CD4-positive, alpha-beta T cell treated with Interferon gamma for 1 hour (primary cell): ENCODE results near the gene RERE.
"Not testable (repeated sequence)": the region's sequence is repeated elsewhere in the genome, so short reads cannot be mapped to it uniquely, and the experiment has no call there.

ENCODE experiments used
- DNase-seq: peaks from one replicate; pipeline ENCODE4 v3.0.0-alpha.2; 2020

The RERE gene

DNA sequence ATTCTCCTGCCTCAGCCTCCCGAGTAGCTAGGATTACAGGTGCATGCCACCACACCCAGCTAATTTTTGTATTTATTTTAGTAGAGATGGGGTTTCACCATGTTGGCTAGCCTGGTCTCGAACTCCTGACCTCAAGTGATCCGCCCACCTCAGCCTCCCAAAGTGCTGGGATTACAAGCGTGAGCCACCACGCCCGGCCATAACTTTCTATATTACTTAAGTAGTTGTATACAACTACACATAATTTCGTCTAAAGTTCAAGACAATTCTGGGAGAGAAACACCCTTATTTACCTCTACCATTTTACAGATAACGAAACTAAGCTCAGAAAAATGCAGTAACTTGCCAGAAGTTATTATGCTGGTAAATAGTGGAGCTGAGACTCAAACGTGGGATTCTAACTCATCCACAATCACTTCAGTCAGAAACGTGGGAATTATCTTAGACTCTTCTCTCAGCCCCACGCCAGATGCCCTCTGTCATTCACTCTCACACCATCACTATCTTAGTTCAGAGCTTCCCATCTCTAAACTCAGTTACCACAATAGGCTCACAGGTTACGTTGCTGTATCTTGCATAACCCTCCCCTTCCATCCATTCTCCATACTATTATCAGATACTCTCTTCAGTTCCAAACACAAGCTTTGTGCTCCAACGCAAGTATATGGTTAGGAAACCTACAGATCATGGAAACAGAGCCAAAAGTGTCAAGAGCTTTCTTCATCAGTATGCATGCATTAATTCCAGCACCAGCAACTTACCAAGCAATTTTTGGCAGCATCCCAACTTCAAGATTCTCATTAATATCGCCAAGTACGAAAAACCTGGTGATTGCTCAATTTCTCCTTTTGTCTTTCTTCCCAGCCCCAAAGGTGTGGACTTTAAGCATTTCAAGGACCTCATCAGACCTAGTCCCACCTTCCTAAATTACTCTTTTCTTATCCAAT, 69.3 kb downstream of the RERE start:
- DNase-seq: no peak

DNA sequence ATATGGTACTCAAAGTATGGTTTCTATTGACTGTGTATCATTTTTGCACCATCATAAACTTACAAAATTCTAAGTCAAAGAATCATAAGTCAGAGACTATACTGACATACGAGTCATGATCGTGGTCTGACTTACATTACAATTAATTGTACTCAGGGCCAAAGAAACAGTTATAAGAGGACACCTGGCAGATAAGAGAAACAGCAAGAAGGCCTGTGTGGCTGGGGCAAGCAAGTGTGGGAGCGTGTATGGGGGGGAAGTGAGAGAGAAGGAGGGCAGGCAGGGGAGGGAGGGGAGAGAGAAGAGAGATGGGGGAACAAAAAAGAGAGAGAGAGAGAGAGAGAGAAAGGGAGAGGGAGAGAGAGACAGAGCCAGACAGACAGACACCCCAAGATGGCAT, 70.9 kb downstream of the RERE start:
- no peak for DNase-seq

DNA sequence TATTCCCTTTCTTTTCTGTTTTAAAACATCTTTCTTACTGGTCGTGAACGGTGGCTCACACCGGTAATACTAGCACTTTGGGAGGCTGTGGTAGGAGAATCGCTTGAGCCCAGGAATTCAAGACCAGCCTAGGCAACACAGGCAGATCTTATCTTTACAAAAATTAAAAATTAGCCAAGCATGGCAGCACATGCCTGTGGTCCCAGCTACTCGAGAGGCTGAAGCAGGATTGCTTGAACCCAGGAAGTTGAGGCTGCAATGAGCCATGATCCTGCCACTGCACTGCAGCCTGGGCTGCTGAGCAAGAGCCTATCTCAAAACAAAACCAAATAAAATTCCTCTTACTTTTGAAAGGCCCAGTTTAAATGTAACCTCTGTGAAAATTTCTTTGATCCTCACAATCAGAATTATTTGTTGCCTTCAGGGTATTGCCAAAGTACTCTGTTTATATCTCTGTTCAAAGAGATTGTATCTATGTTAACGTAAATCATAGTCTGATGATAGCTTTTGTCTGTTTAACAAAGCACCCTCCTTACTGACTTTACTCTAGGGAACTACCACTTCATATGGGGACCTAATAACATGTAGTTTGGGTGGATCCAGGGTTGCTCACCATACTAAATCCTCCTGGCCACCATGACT, 71.6 kb downstream of the RERE start:
- DNase-seq: no peak

DNA sequence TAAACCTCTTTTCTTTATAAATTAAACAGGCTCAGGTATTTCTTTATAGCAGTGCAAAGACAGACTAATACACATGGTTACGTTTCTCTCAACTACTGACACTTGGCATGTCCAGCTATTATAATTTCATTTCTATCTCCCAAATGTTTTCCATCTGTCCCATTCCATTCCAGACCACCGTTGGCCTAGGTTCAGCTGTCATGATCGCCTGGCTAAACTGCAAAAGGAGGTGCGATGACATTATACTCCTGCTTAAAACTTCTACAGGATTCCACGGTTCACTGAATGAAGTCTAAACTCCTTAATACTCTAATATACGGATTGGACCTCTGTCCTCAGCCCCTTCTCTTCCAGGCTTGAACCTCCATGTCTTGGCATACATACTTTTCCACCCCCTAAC, 72.1 kb downstream of the RERE start:
- no peak for DNase-seq

DNA sequence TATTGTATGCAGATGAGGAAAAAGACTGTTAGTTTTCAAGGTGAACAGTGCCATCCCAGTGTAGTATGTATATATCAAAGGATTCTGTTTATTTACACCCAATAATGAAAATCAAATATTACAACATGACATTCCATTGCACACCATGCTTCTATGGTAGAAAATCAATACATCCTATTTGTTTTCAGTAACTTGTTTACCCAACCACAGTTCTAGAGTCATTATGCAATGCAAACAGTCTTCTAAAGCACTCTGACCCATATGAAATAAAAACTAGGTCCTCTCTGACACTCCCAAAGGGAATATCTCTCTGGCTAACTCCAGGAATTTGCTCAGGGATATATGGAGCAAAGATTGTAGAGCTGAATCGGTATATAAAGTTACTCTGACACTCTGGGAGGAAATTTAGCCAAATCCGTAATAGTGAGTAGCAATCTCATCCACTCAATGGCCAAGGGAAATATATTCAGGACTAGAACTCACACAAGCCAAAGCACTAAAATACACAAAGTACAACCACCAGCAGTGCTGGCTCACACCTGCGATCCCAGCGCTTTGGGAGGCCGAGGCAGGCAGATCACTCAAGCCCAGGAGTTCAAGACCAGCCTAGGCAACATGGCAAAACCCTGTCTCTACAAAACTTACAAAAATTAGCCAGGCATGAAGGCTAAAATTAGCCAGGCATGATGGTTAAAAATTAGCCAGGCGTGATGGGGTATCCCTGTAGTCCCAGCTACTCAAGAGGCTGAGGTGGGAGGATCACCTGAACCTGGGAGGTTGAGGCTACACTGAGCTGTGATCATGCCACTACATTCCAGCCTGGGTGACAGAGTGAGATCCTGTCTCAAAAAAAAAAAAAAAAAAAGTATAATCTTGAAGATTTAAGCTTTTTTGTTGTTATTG, 75.2 kb downstream of the RERE start:
- no peak for DNase-seq

DNA sequence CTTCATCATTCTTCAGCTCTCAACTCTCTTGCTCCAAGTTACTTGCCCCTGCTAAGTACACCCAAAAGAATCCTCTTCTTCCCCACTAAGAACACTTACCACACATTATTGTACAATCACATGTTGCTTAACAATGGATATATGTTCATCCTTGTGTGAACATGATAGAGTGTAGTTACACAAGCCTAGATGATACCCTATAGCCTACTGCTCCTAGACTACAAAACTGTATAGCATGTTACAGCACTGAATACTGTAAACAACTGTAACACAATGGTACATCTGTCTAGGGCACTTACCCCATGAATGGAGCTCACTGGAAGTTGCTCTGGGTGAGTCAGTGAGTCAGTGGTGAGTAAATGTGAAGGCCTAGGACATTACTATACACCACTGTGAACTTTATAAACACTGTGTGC, 77.4 kb downstream of the RERE start:
- no peak for DNase-seq

DNA sequence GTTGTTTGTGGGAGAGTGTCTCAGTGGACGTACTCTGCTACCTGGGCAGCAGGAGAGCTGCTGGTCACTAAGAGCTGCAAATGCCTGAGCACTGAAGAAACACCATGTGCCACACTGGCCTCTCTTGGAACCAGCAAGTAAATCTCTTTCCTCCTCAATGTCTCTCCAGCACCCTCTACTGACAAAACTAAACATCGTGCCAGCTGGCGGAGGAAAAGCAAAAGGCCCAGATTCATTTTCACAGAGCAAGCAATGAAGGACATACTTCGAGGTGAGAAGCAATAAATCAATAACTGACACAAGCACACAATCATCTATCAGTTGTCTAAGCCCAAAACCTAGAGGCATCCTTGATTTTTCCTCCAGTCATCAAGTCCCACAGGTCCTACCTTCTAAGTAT, 78.1 kb downstream of the RERE start:
- no peak for DNase-seq

DNA sequence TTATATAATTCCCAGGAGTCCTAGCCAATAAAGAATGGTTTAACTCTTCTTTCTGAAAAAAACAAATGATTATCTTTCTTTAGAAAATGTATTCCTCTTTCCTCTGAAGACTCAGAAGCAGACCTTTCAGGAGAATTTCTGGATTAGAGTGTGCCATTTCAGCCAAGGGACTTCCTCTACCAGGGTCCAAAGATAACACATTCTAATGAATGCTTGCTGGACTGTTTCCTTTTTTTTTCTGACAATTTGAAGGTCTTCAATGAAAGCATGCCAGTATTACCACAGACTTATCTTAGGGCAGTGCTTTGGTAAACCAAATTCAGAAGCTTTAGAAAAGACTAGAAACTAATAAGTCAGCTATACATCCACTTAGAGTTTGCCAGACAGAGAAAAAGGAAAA, 80.5 kb downstream of the RERE start:
- no peak for DNase-seq

DNA sequence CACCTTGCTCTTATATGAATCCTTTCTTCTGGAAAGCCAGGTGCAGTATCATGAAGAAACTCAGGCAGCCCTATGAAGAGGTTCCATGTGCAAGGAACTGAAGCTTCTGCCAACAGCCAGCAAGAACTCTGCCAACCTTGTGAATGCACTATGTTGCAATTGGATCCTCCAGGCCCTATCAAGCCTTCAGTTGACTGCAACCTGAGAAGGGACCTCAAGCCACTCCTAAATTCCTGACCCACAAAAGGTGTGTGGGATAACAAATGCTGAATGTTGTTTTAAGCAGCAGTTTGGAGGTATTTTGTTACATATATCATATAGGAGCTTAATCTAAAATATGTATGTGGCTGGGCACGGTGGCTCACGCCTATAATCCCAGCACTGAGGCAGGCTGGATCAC, 84.0 kb downstream of the RERE start:
- DNase-seq: no peak

DNA sequence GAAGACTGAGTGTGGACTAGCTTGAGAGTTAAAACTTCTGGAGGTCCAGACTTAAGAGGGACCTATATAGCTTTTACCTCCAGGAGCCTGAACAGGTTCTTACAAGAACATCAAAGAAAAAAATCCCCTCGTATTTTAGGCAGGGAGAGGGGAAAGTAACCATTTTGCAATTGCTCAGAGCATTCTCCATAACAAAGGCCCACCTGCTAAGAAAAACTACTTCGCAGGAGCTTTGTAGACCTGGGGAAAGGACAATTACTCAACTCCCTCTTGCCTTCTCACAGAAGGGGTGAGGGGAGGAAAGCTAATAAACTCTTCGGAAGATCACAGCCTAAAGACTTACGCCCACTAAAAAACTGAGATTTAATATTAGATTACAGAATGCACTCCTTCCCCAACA, 86.3 kb downstream of the RERE start:
- no peak for DNase-seq

DNA sequence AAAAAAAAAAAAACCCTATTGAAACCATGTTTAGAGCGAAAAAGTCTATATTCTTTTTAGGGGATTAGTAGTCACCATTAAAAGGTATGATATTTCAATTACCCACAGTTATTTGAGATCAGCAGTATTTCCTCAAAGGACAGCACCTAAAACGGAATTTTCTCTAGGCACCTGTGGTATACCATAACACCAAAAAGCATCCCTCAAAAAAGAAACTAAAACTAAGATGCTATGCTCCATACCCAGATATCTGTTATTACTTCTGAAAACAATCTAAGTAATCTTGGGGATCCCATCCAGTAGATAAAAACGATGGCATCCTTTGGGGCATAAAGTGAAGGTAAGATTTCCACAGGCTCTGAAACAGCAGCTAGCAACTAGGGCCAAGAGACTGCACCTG, 89.0 kb downstream of the RERE start:
- DNase-seq: no peak

DNA sequence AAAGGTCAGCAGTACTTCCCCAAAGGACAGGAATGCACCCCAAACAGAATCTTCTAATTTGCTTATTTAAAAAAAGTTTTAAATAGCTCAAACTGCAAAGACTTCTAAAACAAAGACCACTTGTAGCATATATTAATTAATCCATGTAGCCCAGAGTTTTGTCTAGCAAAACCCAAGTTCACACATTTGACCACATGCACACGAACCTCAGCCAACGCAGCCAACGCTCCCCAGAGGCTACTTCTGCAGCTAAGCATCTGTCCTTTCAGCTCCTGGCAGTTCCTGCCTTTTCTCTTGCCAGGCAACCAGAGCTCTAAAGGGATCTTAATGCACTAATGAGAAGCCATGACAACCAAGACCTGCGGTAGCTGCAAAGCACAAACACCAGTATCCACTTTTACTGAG, 89.6 kb downstream of the RERE start:
- no peak for DNase-seq

DNA sequence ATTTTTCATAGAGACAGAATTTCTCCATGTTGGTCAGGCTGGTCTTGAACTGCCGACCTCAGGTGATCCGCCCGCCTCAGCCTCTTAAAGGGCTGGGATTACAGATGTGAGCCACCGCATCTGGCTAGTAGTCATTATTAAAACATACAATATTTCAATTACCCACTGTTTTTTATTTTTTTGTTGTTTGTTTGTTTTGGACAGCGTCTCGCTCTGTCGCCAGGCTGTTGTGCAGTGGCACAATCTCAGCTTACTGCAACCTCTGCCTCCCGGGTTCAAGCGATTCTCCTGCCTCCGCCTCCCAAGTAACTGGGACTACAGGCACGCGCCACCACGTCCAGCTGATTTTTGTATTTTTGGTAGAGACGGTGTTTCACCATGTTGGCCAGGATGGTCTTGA, 90.1 kb downstream of the RERE start:
- not testable (repeated sequence) for DNase-seq

DNA sequence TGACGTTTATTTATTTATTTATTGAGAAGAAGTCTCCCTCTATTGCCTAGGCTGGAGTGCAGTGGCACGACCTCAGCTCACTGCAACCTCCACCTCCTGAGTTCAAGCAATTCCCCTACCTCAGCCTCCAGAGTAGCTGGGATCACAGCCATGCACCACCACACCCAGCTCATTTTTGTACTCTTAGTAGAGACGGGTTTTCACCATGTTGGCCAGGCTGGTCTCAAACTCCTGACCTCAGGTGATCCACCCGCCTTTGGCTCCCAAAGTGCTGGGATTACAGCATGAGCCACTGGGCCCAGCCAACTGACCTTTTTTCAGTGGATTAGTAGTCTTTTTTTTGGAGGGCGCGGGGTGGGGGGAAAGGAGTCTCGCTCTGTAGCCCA, 90.6 kb downstream of the RERE start:
- not testable (repeated sequence) for DNase-seq

DNA sequence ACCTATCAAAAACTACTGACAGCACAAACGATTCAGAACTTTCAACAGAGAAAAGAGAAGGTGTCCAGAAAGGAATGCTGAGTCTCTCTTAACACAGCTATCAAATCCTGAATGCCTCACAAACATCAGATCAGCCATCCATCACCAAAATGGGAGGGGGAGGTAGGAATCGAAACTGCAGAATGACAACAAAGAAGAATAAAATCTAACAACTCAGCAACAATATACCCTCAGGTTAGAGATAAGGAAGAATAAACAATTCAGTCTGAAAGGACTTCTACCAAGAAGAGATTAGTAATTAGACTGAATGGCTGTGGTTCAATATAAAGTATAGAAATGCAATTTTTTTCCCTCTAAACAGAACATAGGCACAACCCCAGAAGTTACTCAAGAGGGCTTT, 94.4 kb downstream of the RERE start:
- DNase-seq: no peak

DNA sequence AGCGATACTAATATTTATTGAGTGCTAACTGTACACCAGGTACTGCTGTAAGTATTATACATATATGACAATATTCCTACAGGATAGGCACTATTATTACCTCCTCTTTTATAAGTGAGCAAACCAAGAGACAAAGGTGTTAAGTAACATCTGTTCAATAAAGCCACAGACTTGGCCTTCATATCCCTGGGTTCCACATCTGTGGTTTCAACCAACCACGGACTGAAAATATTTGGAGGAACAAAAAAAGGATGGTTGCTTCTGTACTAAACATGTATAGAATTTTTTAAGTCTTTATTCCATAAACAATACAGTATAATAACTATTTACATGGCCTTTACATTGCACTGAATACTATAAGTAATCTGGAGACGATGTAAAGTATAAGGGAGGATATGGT, 95.1 kb downstream of the RERE start:
- no peak for DNase-seq

DNA sequence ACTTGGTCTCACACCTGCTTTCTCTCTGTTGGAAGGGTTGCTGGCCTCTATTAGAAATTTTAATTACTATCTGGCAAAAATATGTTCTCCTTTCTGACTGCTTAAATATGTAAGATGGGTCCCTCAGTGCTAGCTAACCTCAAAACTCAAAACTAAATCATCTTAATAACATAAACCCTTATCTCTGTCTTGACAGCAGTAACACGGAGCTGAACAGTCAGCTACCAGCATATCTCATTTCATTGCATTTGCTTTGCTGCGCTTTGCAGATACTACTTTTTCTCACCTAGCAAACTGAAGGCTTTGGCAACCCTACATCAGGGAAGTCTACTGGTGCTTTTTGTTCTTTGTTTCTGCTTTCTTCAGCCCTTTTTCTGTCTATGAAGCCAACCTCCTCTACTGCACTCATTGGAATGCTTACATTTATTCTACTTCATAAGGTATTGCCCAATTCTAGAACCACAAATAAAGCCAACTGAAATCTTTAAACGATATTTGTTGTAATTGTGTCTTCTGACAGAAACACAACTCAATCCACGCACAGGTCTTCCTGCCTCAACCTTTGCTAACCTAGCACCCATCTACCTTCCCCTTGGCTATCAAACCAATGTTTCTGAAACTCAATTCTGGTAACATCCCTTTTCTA, 95.6 kb downstream of the RERE start:
- DNase-seq: no peak

DNA sequence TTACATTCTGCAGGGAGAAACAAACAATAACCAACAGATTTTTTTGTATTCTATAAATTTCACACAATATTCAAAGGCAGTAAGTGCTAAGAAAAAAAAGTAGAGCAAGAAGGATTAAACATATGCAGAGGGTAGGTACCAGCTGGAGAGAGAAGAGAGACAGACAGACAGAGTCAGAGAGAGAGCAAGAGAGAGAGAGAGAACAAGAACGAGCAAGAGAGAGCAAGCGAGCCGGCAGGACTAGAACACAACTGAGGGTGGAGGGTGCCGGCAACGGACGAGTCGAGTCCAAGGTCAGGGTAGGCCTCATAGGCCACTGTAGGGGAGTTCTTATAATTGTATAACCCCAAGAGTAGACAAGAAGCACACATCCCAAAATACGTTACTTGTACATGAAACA, 97.1 kb downstream of the RERE start:
- no peak for DNase-seq

DNA sequence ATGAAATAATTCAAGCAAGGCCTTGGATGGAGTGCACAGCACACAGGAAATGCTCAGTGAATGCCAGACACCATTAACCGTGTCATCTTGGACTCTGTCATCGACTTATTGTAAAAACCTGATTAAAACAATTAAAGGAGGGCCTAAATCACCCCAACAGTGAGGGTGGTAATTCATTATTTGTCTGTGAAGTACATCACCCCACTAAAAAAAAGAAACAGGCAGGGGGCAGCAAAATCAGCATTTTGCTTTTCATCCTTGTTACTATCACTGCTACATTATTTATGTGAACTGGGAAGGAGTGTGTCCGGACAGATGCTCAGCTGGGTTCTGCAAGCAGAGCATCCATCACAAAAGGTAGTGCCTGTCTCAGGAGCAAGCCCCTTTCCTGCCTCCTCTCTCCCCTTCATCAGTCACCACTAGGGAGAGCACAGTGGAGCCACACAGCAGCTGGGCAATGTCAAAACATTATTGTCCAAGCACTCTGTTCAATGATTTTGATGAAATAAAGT, 98.5 kb downstream of the RERE start:
- DNase-seq: no peak

DNA sequence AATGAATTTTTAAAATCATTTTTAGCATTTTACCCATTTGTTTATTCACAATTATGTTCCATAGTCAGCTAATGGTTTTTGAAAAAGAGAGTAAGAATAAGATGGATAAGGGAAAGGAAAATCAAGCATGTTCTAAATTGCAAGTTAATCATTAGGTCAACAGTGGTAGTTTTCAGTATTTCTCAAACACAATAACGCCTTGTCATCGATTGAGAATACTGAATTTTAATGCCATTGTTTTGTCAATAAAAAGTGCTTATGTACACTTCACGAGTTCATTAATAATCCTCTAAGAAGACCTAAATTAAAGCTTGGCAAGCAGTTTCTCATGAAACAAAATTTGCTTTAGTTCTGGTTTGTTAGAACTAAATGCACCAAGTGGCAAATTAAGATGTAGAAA, 100.3 kb downstream of the RERE start:
- DNase-seq: no peak

DNA sequence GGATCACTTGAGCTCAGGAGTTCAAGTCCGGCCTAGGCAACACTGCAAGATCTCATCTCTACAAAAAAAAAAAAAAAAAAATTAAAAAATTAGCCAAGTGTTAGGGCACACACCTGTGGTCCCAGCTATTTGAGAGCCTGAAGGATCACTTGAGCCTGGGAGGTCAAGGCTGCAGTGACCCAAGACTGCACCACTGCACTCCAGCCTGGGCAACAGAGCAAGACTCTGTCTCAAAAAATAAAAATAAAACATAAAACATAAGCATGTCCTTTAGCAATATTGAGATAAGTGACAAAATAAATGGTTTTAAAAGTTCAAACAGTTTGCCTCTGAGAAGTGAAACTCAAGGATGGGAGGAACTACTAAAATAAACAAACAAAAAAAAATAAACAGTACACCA, 101.2 kb downstream of the RERE start:
- DNase-seq: no peak

DNA sequence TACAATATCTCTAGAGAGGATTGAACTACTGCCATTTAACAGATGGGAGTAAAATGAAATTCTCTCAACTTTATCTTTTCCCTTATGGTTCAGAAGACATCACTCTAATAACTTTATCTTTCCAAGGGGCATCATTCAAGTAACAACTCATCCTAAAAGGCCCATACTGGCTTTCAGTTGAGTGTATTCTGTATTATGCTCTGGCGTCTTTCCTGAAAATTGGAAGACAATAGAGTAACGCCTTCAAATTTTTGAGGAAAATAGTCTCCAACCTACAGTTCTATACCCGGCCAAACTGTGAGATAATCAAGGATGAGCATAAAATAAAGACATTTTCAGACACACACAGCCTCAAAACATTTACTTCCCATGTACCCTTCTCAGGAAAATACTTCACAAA, 103.3 kb downstream of the RERE start:
- no peak for DNase-seq
